HCT116 (cell line): ENCODE results near the gene GPR150.

Experiments used
- CTCF ChIP-seq, 3 experiments: fragments of 200-600 bp in 1 of 3; sonication (generic) in 1 of 3; IDR thresholded peaks in 2 of 3; conservative IDR thresholded peaks in 1 of 3; 2 replicates each; pipeline ENCODE4 v1.5.1; 2012 to 2017; ENCODE audit warnings: low read depth in 2 of 3, low read length in 2 of 3, antibody characterized with exemption in 1 of 3, borderline replicate concordance in 1 of 3, control low read depth in 1 of 3, mild to moderate bottlenecking in 1 of 3, mixed read lengths in 1 of 3, mixed run types in 1 of 3, moderate library complexity in 1 of 3; ENCODE audit not compliant: insufficient read depth in 1 of 3
- EGR1 ChIP-seq: IDR thresholded peaks from 2 replicates; pipeline ENCODE4 v1.6.1; 2012; ENCODE audit warnings: low read depth
- EZH2 ChIP-seq: fragments of 200-600 bp; sonication (generic); IDR thresholded peaks from 2 replicates; pipeline ENCODE4 v1.6.1; 2017; ENCODE audit warnings: antibody characterized with exemption, mixed run types
- JUND ChIP-seq: IDR thresholded peaks from 2 replicates; pipeline ENCODE4 v1.6.1; 2012
- POLR2A ChIP-seq: IDR thresholded peaks from 2 replicates; pipeline ENCODE4 v1.7.0; 2011; ENCODE audit warnings: borderline replicate concordance; ENCODE audit not compliant: insufficient read depth, insufficient read length; ENCODE audit errors: extremely low read depth
- POLR2AphosphoS5 ChIP-seq: IDR thresholded peaks from 2 replicates; pipeline ENCODE4 v1.6.1; 2011; ENCODE audit warnings: mild to moderate bottlenecking, low read depth, low read length, moderate library complexity
- RAD21 ChIP-seq: IDR thresholded peaks from 2 replicates; pipeline ENCODE4 v1.6.1; 2012; ENCODE audit warnings: low read depth, mild to moderate bottlenecking
- SP1 ChIP-seq: IDR thresholded peaks from 2 replicates; pipeline ENCODE4 v1.6.1; 2012; ENCODE audit warnings: low read depth
- TF ChIP-seq, protein P1 (sequence below): IDR thresholded peaks from 2 replicates; pipeline ENCODE4 v1.6.1; 2012; ENCODE audit warnings: low read depth

DNA sequence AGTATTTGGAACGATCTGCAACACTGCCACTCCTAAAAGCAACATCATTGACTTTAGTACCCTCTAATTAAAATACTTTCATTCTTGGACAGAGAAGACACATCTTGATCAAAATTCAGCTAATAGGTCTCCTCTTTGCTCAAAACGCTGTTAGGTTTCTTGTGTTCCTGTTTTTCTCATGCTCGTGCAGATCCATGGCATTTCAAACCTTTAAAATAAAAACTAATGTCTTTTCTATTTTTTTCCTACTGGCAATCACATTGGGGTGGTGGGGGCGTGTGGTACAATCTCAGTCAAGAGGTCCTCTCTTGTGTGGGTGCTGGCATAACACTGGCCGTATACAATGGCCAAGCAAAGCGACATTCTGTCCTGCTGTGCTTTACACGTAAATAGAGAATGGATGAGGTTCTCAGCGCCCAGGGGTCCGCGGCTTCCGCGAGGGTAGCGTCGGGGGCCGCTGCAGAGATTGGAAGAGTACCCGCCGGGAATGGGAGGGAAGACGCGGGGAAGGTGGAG is 315 bp upstream of the GPR150 start:
- TF ChIP-seq EGR1: no peak
- no peak for TF ChIP-seq POLR2AphosphoS5
- no peak for TF ChIP-seq POLR2A
- no peak for TF ChIP-seq CTCF (IDR thresholded peaks at IDR 0.05 in 2 of 3, conservative IDR thresholded peaks at IDR 0.05 in 1 of 3; ENCODE audit: borderline replicate concordance in 1 of 3, insufficient read depth in 1 of 3, low read depth in 2 of 3, low read length in 2 of 3)
- no peak for TF ChIP-seq JUND
- no peak for TF ChIP-seq SP1
- no peak for TF ChIP-seq EZH2
- TF ChIP-seq, protein P1, sequence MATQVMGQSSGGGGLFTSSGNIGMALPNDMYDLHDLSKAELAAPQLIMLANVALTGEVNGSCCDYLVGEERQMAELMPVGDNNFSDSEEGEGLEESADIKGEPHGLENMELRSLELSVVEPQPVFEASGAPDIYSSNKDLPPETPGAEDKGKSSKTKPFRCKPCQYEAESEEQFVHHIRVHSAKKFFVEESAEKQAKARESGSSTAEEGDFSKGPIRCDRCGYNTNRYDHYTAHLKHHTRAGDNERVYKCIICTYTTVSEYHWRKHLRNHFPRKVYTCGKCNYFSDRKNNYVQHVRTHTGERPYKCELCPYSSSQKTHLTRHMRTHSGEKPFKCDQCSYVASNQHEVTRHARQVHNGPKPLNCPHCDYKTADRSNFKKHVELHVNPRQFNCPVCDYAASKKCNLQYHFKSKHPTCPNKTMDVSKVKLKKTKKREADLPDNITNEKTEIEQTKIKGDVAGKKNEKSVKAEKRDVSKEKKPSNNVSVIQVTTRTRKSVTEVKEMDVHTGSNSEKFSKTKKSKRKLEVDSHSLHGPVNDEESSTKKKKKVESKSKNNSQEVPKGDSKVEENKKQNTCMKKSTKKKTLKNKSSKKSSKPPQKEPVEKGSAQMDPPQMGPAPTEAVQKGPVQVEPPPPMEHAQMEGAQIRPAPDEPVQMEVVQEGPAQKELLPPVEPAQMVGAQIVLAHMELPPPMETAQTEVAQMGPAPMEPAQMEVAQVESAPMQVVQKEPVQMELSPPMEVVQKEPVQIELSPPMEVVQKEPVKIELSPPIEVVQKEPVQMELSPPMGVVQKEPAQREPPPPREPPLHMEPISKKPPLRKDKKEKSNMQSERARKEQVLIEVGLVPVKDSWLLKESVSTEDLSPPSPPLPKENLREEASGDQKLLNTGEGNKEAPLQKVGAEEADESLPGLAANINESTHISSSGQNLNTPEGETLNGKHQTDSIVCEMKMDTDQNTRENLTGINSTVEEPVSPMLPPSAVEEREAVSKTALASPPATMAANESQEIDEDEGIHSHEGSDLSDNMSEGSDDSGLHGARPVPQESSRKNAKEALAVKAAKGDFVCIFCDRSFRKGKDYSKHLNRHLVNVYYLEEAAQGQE: no peak
- TF ChIP-seq RAD21: no peak
